Fibroblast of lung (primary cell): ENCODE results near the gene PACC1. TPM values are rescaled to one million over a fixed set of nuclear protein-coding genes. Genes with fewer than 3 reads are reported as not detected.
"Not testable (repeated sequence)": the region's sequence is repeated elsewhere in the genome, so short reads cannot be mapped to it uniquely, and the experiment has no call there.

ENCODE experiments used
- DNase-seq, 2 donors: peaks; one replicate each; pipeline versions ENCODE4 v3.0.0 to v3.0.0-alpha.2; 2010; ENCODE audit warnings: low read depth in 2 of 2
- H2AFZ ChIP-seq: 2 replicates; pipeline ENCODE4 v1.5.1; 2012; ENCODE audit warnings: low read length, control low read depth, inconsistent platforms
- H3K27ac ChIP-seq: 2 replicates; pipeline ENCODE4 v1.5.1; 2011; ENCODE audit warnings: low read length, control low read depth; ENCODE audit not compliant: insufficient read depth
- H3K27me3 ChIP-seq: 2 replicates; pipeline ENCODE4 v1.5.1; 2011; ENCODE audit warnings: mild to moderate bottlenecking, low read length; ENCODE audit not compliant: control insufficient read depth, insufficient read depth
- H3K36me3 ChIP-seq: 2 replicates; pipeline ENCODE4 v1.5.1; 2011; ENCODE audit warnings: low read length; ENCODE audit not compliant: control insufficient read depth, insufficient read depth
- H3K4me1 ChIP-seq: 2 replicates; pipeline ENCODE4 v1.5.1; 2011; ENCODE audit warnings: low read length; ENCODE audit not compliant: control insufficient read depth, insufficient read depth; ENCODE audit errors: extremely low read depth
- H3K4me2 ChIP-seq: 2 replicates; pipeline ENCODE4 v1.5.1; 2011; ENCODE audit warnings: low read length, control low read depth; ENCODE audit not compliant: insufficient read depth; ENCODE audit errors: extremely low read depth
- H3K4me3 ChIP-seq, 4 experiments: fragments of 200-600 bp in 1 of 4; sonication (generic) in 1 of 4; replicated peaks in 1 of 4; 2 replicates each; pipeline ENCODE4 v1.5.1; 2011 to 2016; ENCODE audit warnings: low read length in 4 of 4, low read depth in 3 of 4, mild to moderate bottlenecking in 3 of 4, control low read depth in 2 of 4, inconsistent platforms in 1 of 4, mixed read lengths in 1 of 4; ENCODE audit not compliant: insufficient read depth in 1 of 4; ENCODE audit errors: control extremely low read depth in 1 of 4
- H3K79me2 ChIP-seq: 2 replicates; pipeline ENCODE4 v1.5.1; 2012; ENCODE audit warnings: mild to moderate bottlenecking, low read length, inconsistent platforms; ENCODE audit not compliant: control insufficient read depth, insufficient read depth
- H3K9ac ChIP-seq: 2 replicates; pipeline ENCODE4 v1.5.1; 2011; ENCODE audit warnings: mild to moderate bottlenecking, low read length, control low read depth; ENCODE audit not compliant: insufficient read depth
- H3K9me3 ChIP-seq: 2 replicates; pipeline ENCODE4 v1.5.1; 2012; ENCODE audit warnings: low read depth, low read length; ENCODE audit not compliant: control insufficient read depth, insufficient read depth
- H4K20me1 ChIP-seq: 2 replicates; pipeline ENCODE4 v1.5.1; 2011; ENCODE audit warnings: low read length; ENCODE audit not compliant: control insufficient read depth, insufficient read depth; ENCODE audit errors: extremely low read depth
- CTCF ChIP-seq, 2 donors: IDR thresholded peaks in 1 of 2; conservative IDR thresholded peaks in 1 of 2; 1 replicate in 1 of 2; 2 replicates in 1 of 2; pipeline ENCODE4 v1.5.1; 2011 to 2012; ENCODE audit warnings: low read length in 2 of 2, control low read depth in 1 of 2, inconsistent platforms in 1 of 2, low read depth in 1 of 2, mild to moderate bottlenecking in 1 of 2
- EZH2 ChIP-seq: IDR thresholded peaks from 2 replicates; pipeline ENCODE4 v1.5.1; 2012; ENCODE audit warnings: low read length, control low read depth, mild to moderate bottlenecking; ENCODE audit errors: missing control alignments
- polyA plus RNA-seq, 2 donors: library from polyadenylated mRNA; depleted of rRNA in 1 of 2; stranded (reverse) in 1 of 2; unstranded in 1 of 2; fragments of >200 nt; gene quantifications; 2 replicates each; pipeline ENCODE4 v1.2.1, GENCODE V29; 2011 to 2012; ENCODE audit warnings: missing spikeins in 1 of 2
- total RNA-seq: library from RNA; depleted of rRNA; stranded (reverse); fragments of >200 nt; gene quantifications from 2 replicates; pipeline ENCODE4 v1.2.1, GENCODE V29; 2014

Gene PACC1
- total and polyA plus RNA-seq, 2 donors (not counting 1 experiment from before 2014, with no cell fraction given), result 5.7 to 16.0 TPM

GRCh38 chr1:212401042-212401441 is 13.6 kb downstream of the PACC1 start:
- no peaks in the 10 kb centered on the region for H3K79me2 ChIP-seq
- no peak for DNase-seq
- H3K4me3 ChIP-seq, result no peak overlapping the region
- H4K20me1 ChIP-seq, result no peaks in the 10 kb centered on the region
- H3K9ac ChIP-seq, result no peak overlapping the region
- no peak overlapping the region for H2AFZ ChIP-seq
- H3K4me2 ChIP-seq, result no peak overlapping the region
- peaks cover 2% of the 10 kb centered on the region for H3K4me1 ChIP-seq
- H3K36me3 ChIP-seq, result no peaks in the 10 kb centered on the region
- TF ChIP-seq CTCF (conservative IDR thresholded peaks at IDR 0.05 in 1 of 2, IDR thresholded peaks at IDR 0.05 in 1 of 2; ENCODE audit: low read depth in 1 of 2, low read length in 2 of 2) (no peak), EZH2 (no peak)
- no peaks in the 10 kb centered on the region for H3K27me3 ChIP-seq
- no peaks in the 10 kb centered on the region for H3K9me3 ChIP-seq
- H3K27ac ChIP-seq, result no peak overlapping the region

GRCh38 chr1:212397171-212397570 is 17.5 kb downstream of the PACC1 start:
- DNase-seq, result no peak
- no peaks in the 10 kb centered on the region for H3K79me2 ChIP-seq
- H3K9ac ChIP-seq, result no peak overlapping the region
- H3K4me1 ChIP-seq, result peaks cover 2% of the 10 kb centered on the region
- H3K4me2 ChIP-seq, result no peak overlapping the region
- H3K27ac ChIP-seq, result no peak overlapping the region
- TF ChIP-seq CTCF (conservative IDR thresholded peaks at IDR 0.05 in 1 of 2, IDR thresholded peaks at IDR 0.05 in 1 of 2; ENCODE audit: low read depth in 1 of 2, low read length in 2 of 2), result no peak
- no peak for TF ChIP-seq EZH2
- no peaks in the 10 kb centered on the region for H3K36me3 ChIP-seq
- no peaks in the 10 kb centered on the region for H4K20me1 ChIP-seq
- H3K27me3 ChIP-seq, result no peaks in the 10 kb centered on the region
- H3K4me3 ChIP-seq, result no peak overlapping the region
- H3K9me3 ChIP-seq, result no peaks in the 10 kb centered on the region
- H2AFZ ChIP-seq, result no peak overlapping the region

- Histone ChIP-seq H3K9ac (no peak overlapping the region), H3K9me3 (no peaks in the 10 kb centered on the region)
Measured at GRCh38 chr1:212396638-212397037, 18.0 kb downstream of the PACC1 start.

DNA sequence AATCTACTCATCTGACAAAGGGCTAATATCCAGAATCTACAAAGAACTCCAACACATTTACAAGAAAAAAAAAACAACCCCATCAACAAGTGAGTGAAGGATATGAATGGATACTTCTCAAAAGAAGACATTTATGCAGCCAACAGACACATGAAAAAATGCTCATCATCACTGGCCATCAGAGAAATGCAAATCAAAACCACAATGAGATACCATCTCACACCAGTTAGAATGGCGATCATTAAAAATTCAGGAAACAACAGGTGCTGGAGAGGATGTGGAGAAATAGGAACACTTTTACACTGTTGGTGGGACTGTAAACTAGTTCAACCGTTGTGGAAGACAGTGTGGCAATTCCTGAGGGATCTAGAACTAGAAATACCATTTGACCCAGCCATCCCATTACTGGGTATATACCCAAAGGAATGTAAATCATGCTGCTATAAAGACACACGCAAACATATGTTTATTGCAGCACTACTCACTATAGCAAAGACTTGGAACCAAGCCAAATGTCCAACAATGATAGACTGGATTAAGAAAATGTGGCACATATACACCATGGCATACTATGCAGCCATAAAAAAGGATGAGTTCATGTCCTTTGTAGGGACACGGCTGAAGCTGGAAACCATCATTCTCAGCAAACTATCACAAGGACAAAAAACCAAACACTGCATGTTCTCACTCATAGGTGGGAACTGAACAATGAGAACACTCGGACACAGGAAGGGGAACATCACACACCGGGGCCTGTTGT is 18.8 kb downstream of the PACC1 start:
- not testable (repeated sequence) for H3K4me1 ChIP-seq, H2AFZ ChIP-seq, H3K27me3 ChIP-seq, H3K4me3 ChIP-seq, H4K20me1 ChIP-seq, H3K79me2 ChIP-seq, H3K27ac ChIP-seq, H3K9me3 ChIP-seq, DNase-seq, H3K4me2 ChIP-seq, H3K36me3 ChIP-seq, H3K9ac ChIP-seq

More at GRCh38 chr1:212396638-212397037, 18.0 kb downstream of the PACC1 start:
- H3K4me3 ChIP-seq, result no peak overlapping the region
- H4K20me1 ChIP-seq, result no peaks in the 10 kb centered on the region
- no peaks in the 10 kb centered on the region for H3K4me1 ChIP-seq
- no peaks in the 10 kb centered on the region for H3K36me3 ChIP-seq
- no peaks in the 10 kb centered on the region for H3K79me2 ChIP-seq
- H3K27me3 ChIP-seq, result no peaks in the 10 kb centered on the region
- TF ChIP-seq EZH2 (no peak), CTCF (conservative IDR thresholded peaks at IDR 0.05 in 1 of 2, IDR thresholded peaks at IDR 0.05 in 1 of 2; ENCODE audit: low read depth in 1 of 2, low read length in 2 of 2) (no peak)
- H3K27ac ChIP-seq, result no peak overlapping the region
- no peak overlapping the region for H3K4me2 ChIP-seq
- no peak overlapping the region for H2AFZ ChIP-seq
- DNase-seq, result peak in 1 of 2 donors; percentile 17
